Smooth muscle cell (in vitro differentiated cells): Measurements from ENCODE around the gene STOML1. TPM values are rescaled to one million over a fixed set of nuclear protein-coding genes. Genes with fewer than 3 reads are reported as not detected.

ENCODE experiments used
- DNase-seq: peaks from one replicate; lab custom pipeline; 2025; ENCODE audit not compliant: unreplicated experiment; lab: John Stamatoyannopoulos, UW
- H2AFZ ChIP-seq: fragments of 200-600 bp; sonication (generic); 2 replicates; pipeline ENCODE4 v1.6.0; 2016; ENCODE audit warnings: antibody characterized with exemption, low read depth, mild to moderate bottlenecking
- H3F3A ChIP-seq: fragments of 200-600 bp; sonication (generic); 2 replicates; pipeline ENCODE4 v1.6.0; 2017; ENCODE audit warnings: antibody characterized with exemption, low read depth
- H3K27ac ChIP-seq: fragments of 200-600 bp; sonication (generic); 2 replicates; pipeline ENCODE4 v1.5.1; 2016; ENCODE audit warnings: low read depth, mild to moderate bottlenecking
- H3K27me3 ChIP-seq: fragments of 200-600 bp; sonication (generic); 2 replicates; pipeline ENCODE4 v1.6.1; 2016; ENCODE audit warnings: low read depth, mild to moderate bottlenecking
- H3K36me3 ChIP-seq: fragments of 200-600 bp; sonication (generic); 2 replicates; pipeline ENCODE4 v1.5.1; 2016; ENCODE audit warnings: low read depth
- H3K4me1 ChIP-seq: fragments of 200-600 bp; sonication (generic); 2 replicates; pipeline ENCODE4 v1.5.1; 2016; ENCODE audit warnings: low read depth
- H3K4me2 ChIP-seq: fragments of 200-600 bp; sonication (generic); 2 replicates; pipeline ENCODE4 v1.6.0; 2016; ENCODE audit warnings: mild to moderate bottlenecking
- H3K4me3 ChIP-seq: fragments of 200-600 bp; sonication (generic); 2 replicates; pipeline ENCODE4 v1.5.1; 2016; ENCODE audit warnings: mild to moderate bottlenecking
- H3K79me2 ChIP-seq: fragments of 200-600 bp; sonication (generic); 2 replicates; pipeline ENCODE4 v1.6.0; 2016; ENCODE audit warnings: low read depth, mild to moderate bottlenecking
- H3K9ac ChIP-seq: fragments of 200-600 bp; sonication (generic); 2 replicates; pipeline ENCODE4 v1.6.0; 2016; ENCODE audit warnings: low read depth
- H3K9me3 ChIP-seq: fragments of 200-600 bp; sonication (generic); replicated peaks from 2 replicates; pipeline ENCODE4 v1.5.1; 2016; ENCODE audit warnings: low read depth
- H4K20me1 ChIP-seq: fragments of 200-600 bp; sonication (generic); 2 replicates; pipeline ENCODE4 v1.6.0; 2016; ENCODE audit warnings: low read depth
- CTCF ChIP-seq: fragments of 200-600 bp; sonication (generic); IDR thresholded peaks from 2 replicates; pipeline ENCODE4 v1.5.1; 2017; ENCODE audit warnings: borderline replicate concordance, mild to moderate bottlenecking, antibody characterized with exemption; ENCODE audit not compliant: insufficient read depth, poor library complexity, severe bottlenecking
- WGBS: methylation state at CpG from one replicate; pipeline ENCODE4 v1.1.7; 2016; ENCODE audit warnings: low lambda C conversion rate; 5-methylcytosine and 5-hydroxymethylcytosine counted together
- polyA plus RNA-seq: library from polyadenylated mRNA; unstranded; fragments of >200 nt; fragmentation: Nextera tagmentation; extraction: Ambion mirVana; gene quantifications from 2 replicates; pipeline ENCODE4 v1.2.1, GENCODE V29; 2016
- total RNA-seq: library from RNA; depleted of rRNA; stranded (reverse); fragments of >200 nt; gene quantifications from 2 replicates; pipeline ENCODE4 v1.2.3, GENCODE V29; 2014

STOML1 gene
- total and polyA plus RNA-seq, 2 experiments from 2014 or later = 12.4 to 27.5 TPM

- no peak overlapping the region for H3K27ac ChIP-seq
- 92% methylated on average over 16 of the region's 16 CpGs for WGBS
- TF ChIP-seq CTCF = no peak
- no peaks in the 10 kb centered on the region for H3K4me1 ChIP-seq
- H3F3A ChIP-seq = no peaks in the 10 kb centered on the region
- no peak overlapping the region for H2AFZ ChIP-seq
- H3K79me2 ChIP-seq = no peaks in the 10 kb centered on the region
- H3K4me3 ChIP-seq = no peak overlapping the region
- peaks cover 4% of the 10 kb centered on the region for H4K20me1 ChIP-seq
- no peaks in the 10 kb centered on the region for H3K27me3 ChIP-seq
- no peak for DNase-seq
- H3K9ac ChIP-seq = no peak overlapping the region
- H3K4me2 ChIP-seq = no peak overlapping the region
- H3K9me3 ChIP-seq = no peaks in the 10 kb centered on the region
- H3K36me3 ChIP-seq = no peaks in the 10 kb centered on the region
Measured at GRCh38 chr15:74032606-74033561, 40.8 kb upstream of the STOML1 start.

- Histone ChIP-seq H3K9me3 (no peaks in the 10 kb centered on the region), H4K20me1 (peaks cover 6% of the 10 kb centered on the region), H3K4me3 (no peak overlapping the region), H3K79me2 (no peaks in the 10 kb centered on the region), H3K4me2 (no peak overlapping the region), H2AFZ (no peak overlapping the region), H3K9ac (no peak overlapping the region), H3K27ac (no peak overlapping the region), H3K36me3 (no peaks in the 10 kb centered on the region), H3F3A (no peaks in the 10 kb centered on the region), H3K27me3 (no peaks in the 10 kb centered on the region), H3K4me1 (no peaks in the 10 kb centered on the region)
- no peak for TF ChIP-seq CTCF
- WGBS = 94% methylated on average over 6 of the region's 6 CpGs
- DNase-seq = no peak
Measured at GRCh38 chr15:74032046-74032445, 40.0 kb upstream of the STOML1 start.

- H3K36me3 ChIP-seq = no peaks in the 10 kb centered on the region
Measured at GRCh38 chr15:74028646-74029045, 36.6 kb upstream of the STOML1 start.

More at GRCh38 chr15:74028646-74029045, 36.6 kb upstream of the STOML1 start:
- 97% methylated on average over 3 of the region's 3 CpGs for WGBS
- H3K4me2 ChIP-seq = no peak overlapping the region
- H3K4me3 ChIP-seq = no peak overlapping the region
- no peaks in the 10 kb centered on the region for H3K9me3 ChIP-seq
- no peak for TF ChIP-seq CTCF
- no peak for DNase-seq
- H3K4me1 ChIP-seq = no peaks in the 10 kb centered on the region
- H3K27me3 ChIP-seq = no peaks in the 10 kb centered on the region
- no peaks in the 10 kb centered on the region for H3F3A ChIP-seq
- no peak overlapping the region for H2AFZ ChIP-seq
- no peaks in the 10 kb centered on the region for H3K79me2 ChIP-seq
- no peak overlapping the region for H3K9ac ChIP-seq
- H4K20me1 ChIP-seq = peaks cover 19% of the 10 kb centered on the region
- H3K27ac ChIP-seq = no peak overlapping the region
